Activated CD4-positive, alpha-beta T cell treated with anti-CD3 and anti-CD28 coated beads for 1 hour (primary cell): ENCODE data around the gene LY6G5C.
A peak's percentile ranks its signal among the peaks of the same experiment; 100 is the strongest.

Experiments
- DNase-seq: peaks from one replicate; pipeline ENCODE4 v3.0.0-alpha.2; 2020

Gene LY6G5C

GRCh38 chr6:31661262-31662123, 19.4 kb downstream of the LY6G5C start:
- no peak for DNase-seq

DNA sequence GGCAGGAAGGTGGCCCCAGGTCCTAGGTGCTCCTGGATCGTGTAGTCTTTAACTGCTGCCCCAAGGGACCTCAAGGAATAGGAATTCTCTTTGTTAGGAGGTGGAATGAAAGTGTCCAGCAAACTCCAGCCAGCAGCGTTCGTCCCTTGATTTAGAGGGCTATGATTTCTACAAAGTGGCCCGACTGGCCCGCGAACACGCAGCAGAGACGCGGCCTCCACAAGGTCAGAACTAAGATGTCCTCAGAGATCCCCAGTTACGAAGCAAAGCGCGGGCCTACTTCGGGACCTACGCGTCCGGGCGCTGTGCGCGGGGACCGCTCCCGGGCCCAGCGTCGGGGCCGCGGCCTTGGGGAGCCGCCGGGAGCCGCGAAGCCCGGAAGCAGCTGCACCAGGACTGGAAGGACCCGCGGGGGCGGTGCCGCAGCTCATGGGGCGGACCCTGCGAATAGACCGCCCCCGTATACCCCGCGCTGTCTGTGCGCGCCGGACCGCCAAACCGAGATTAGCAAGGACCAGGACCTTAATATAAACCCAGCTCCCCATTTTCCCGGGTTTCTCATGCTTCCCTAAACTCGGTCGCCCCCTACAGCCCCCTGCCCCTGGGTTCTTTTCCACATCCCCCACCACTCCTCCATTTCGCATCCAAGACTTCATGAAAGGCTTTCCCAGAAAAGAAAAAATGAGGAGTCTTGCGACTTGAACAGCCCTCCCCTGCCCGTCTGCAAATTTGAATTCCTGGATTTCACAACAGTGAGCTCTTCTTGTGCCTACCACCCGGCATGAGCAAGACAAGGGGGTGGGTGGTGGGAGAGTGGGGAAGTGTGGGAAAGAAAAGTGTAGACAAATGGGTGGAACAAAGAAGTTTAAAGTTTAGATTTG, 20.2 kb downstream of the LY6G5C start, which contains the start of gene C6orf47:
Gene C6orf47 (minus strand): TSS at position 398 of the 881 bp plus-strand sequence. CDS start 831 bp downstream, outside the sequence.
- DNase-seq: peak; percentile 67

DNA sequence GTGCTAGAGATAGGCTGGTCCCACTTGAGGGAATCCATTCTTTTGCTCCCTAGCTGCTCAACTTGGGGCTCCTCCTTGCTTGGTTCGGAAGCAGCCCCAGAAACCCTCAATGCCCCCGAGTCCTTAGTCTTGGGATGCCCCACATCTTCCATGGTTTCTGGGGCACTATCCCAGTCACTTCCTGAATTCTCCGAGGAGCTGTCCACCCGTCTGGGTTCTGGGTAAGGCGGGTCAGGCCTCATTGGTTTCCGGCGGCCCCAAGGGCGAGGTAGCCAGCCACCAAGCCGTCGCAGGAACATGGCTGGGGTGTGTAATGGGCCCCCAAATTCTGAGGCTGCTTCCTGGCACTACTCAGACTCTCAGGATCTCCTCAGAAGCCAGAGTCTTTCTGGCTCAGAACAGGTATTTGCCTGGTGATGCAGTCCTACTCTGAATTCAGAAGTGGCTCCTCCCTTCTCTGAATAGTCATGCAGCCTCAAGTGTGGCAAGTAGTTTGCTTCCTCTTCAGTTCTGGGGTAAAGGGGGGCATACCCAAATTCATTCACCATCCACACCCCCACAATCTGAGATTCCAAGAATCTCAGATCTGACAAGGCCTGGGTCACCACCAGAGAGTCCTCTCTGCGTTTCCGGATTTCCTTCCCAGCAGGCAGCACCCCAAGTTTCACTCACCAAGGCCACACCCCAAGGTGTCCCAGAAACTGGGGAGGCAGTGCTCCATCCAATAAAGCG, 21.1 kb downstream of the LY6G5C start:
- DNase-seq: no peak

DNA sequence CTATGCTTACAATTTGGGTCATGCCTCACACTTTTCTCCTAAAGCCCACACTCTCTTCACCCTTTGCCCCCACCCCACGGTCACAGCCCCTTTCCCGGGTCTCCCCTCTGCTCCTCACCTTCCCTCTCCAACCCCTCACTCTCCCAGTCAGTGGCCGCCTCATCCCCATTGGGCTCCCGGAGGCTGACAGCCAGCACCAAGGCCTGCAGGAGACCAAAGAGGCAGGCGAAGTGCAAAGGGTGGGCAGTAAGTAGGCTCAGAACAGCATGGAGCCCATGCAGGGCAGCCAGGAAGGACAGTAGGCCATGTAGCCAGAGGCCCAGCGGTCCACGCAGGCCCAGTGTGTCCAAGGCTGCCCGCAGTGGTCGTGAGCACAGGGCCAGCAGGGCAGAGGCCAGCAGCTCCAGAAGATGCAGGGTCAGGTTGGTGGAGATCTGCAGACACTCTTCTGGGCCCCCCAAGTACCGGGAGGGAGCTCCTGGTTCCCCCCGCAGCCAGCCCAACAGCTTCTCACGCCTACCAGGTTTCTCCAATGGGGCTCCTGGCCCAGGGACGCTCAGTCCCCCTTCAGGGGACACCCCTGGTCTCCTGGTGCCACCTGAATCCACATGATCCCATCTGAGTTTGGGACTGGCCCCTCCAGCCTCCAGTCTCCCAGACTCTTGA, 21.8 kb downstream of the LY6G5C start:
- DNase-seq: no peak

GRCh38 chr6:31658158-31658688, 22.6 kb downstream of the LY6G5C start:
- no peak for DNase-seq

- no peak for DNase-seq
Observed at GRCh38 chr6:31657406-31658157, 23.3 kb downstream of the LY6G5C start.

DNA sequence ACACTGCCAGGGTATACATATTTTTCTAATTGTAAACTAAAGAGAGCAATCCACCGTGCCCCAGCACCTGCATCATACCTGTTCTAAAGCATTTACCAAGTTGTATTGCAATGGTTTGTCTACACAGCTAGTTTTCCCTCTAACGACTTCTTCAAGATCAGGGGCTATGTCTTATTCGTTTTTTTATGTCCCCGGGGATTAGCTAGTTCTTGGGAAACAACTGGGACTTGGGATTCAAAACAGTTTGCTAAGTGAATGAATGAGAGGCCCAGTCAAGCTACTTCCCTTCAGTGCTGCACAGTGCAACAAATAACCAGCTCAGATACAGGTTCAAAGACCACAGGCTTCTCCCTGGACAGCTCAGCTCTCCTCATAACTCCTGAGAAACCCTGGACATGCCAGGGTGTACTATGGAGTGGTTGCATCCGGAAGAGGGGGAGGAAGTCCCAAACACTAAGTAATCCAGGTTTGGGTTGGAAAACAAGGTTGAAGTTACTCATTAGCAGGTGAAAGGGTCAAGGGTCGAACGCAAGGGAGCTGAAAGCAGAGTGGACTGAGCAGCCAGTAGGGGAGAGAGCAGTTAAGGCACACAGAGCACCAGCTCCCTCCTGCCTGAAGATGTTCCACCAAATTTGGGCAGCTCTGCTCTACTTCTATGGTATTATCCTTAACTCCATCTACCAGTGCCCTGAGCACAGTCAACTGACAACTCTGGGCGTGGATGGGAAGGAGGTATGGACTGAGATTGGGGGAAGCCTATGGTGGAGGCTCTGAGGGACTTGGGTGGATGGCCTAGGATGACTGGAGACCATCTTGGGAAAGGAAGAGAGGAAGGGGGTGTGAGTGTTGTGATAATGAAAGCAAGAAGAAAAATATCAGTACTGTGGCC, 25.3 kb downstream of the LY6G5C start, which contains the start of gene APOM:
Gene APOM (plus strand): TSS at position 546 of the 889 bp plus-strand sequence. CDS start 73 bp downstream, at position 619.
- no peak for DNase-seq

- DNase-seq: no peak
Observed at GRCh38 chr6:31654574-31655348, 26.1 kb downstream of the LY6G5C start.

- DNase-seq: no peak
Observed at GRCh38 chr6:31652925-31653724, 27.7 kb downstream of the LY6G5C start.

DNA sequence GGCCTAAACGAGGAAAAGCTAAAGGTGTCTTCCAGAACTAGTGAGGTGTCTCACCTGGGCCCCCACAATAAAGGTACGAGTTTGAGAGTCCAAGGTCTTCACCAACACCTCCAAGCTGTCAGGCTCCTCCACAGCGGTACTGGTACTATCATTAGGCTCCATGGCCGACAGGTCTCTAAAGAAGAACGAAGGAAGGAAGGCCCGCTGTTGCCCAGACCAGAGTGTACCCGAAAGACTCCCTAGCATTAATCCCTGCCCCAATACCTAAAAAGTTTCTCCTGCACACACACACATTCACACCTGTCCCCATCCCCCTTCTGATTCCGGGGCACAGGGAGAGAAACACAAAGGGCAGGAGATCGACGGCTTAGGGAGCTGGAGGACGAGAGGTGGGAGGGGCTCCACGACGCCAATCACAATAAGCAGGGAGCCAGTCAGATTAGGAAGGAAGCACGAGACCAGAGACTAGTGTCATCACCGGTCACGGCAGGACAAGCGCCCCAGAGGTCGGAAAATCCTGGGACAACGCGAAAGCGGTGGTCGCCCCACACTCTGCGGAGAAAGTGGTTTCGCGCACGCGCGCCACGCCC, 29.2 kb downstream of the LY6G5C start:
- DNase-seq: no peak

GRCh38 chr6:31645325-31645724, 35.5 kb downstream of the LY6G5C start:
- DNase-seq: no peak

- no peak for DNase-seq
Observed at GRCh38 chr6:31643818-31644454, 36.9 kb downstream of the LY6G5C start.

GRCh38 chr6:31642798-31643570, 37.9 kb downstream of the LY6G5C start:
- DNase-seq: no peak

DNA sequence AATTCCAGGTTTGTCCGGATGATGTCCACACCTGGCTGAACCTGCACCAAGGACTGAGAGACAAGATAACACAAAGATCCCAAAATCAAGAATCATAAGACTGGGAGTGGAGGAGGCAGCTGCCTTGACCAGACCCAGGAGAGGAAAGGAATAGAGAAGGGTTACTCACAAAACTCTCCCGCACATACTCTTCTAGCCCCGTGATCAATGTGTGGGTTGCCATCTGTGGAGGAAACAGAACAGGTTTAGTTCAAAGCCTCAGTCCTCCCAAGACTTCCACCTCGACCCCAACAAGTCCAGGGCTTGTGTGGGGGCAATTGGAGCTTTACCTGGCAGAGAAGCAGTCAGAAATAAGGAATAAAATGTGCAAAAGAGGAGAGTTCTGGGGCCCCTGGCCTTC, 39.5 kb downstream of the LY6G5C start:
- DNase-seq: no peak

DNA sequence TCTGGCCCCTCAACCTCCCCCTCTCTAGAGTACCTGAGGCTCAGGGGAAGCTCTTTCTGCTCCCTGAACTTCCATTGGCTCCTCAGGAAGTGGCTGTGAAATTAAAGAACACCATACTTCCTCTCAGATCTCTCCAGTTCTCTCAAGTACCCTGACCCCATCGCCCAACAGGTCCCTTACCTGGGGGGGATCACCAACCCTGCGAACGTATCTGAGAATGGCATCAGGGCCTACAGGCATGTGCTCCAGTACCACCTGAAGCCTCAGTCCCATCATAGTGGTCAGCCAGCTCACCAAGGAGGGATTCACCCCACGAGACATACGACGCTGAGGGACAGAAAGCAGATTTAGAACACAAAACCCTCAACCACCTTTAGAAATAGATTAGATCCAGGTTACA, 40.3 kb downstream of the LY6G5C start:
- no peak for DNase-seq

GRCh38 chr6:31639449-31639861, 41.4 kb downstream of the LY6G5C start:
- DNase-seq: no peak

DNA sequence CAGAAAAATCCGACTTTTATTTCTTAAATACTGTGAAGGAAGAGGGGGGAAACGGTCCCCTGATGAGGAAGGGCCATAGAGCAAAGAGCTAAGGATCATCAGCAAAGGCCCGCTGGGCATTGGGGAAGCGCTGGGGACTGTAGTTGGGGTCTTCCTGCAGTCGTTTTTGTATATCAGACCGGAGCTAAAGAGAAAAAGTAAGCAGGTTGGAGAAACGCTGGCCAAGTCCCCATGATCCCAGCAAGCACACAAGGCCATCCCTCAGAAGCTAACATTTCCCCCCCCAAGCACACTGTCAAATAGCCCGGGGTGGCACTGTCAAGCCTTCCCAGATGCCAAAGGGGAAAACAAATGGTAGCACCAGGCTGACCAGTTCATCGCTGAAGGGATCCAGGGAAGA, 41.8 kb downstream of the LY6G5C start:
- DNase-seq: no peak
